ENCODE results near the gene TMEM198.

The TMEM198 gene

DNA sequence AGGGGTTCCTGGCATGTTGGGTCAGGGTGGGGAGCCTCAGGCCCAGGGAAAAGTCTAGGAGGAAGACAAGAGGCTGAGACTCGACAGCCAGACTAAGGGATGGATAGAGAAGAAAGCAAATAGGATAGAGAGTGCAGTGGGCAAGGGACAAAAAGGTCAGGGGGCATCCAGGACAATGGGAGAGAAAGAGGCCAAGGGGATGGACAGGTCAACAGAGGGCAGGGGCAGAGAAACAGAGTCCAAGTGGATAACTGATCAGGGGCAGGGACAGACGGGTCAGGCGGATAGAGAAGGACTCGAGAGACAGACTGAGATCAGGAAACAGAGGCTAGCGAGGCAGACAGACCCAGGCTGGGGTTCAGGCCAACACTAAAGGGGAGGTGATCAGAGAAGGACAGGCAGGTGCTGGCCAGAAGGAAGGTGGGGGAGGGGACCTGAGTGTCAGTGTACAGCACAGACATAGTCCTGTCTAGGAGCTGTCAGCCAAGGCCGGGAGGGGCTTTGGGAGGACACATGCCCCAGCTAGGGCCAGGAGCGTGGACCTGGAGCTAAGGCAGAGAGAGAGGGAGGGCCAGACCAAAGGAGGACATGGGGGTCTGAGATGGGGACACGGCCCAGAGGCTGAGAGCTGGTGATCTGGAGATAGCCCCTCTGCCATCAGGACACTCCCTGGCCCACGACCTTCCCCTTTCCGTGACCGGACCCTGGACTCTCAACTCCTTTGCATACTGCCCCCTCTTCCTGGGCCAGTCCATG is 17.3 kb upstream of the TMEM198 start:
- no peak for DNase-seq

DNA sequence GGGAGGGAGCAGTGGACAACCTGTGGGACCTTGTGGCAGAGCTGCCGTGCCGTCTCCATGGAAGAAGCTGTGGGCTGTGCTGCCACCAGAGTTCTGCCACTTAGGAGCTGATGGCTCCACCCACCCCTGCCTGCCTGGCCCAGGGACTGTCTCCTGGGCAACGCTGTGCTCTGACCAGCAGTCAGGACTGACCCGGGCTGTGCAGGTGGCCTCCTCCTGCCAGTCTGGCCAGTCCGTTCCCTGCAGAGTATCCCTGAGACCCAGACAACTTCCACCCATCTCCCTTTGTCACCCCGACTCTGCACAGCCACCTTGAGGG is 16.8 kb upstream of the TMEM198 start:
- DNase-seq: peak; percentile 36

DNA sequence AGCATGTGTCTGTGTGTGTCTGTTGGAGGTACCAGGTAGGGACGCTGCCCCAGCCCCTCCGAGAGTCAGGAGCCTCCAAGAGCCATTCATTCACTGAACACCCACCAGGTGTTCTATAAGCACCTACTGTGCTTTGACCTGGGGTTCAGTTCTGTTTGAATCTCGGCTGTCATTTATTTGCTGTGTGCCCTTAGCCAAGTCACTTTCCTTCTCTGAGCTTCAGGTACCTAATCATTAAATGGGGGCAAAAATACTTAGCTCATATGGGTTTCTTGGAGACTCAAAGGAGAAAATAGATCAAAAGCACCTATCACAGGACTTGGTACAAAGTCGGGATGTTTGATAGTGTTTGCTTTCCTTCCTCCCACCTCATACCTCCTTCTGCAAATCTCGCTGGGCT is 16.4 kb upstream of the TMEM198 start:
- no peak for DNase-seq

DNA sequence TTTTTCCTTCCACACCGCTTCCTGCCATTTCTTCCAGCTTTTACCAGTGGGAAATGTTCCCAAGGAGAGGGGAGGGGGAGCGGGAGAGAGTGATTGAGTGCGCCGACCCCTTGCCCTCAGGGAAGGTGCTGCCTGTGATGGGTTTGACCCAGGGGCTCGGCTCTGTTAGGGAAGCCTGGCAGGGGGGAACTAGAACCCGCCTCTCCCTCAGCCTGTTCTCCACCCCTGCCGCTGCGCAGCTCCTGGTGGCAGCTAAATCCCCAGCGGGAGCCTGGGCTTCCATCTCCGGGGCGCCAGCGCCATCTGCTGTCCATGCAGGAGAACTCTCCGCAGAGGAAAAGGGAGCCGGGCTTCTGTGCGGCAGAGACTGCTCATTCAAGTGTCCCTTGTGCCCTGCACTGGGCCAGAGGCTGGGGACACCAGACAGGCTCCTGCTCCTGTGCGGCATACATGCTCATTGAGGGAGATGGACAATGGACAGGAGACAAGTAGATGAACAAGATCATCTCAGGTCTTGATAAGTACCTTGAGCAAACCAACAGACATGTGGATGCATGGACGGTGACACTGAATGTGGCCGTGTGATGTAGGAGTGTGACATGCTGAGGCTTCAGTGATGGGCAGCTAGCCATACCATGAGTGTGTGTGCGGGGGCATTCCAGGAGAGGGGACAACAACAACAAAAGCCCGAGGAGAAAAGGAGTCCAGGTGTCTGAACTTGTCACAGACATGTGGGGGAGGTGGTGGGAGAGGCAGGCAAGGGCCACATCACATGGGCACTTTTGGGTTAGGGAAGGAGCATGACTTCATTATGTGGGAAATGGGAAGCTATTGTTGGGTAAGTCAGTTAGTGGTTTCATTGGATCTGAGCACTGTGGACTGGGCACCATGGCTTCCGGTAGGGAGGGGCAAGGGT is 13.5 kb upstream of the TMEM198 start:
- peak; percentile 68 for DNase-seq

DNA sequence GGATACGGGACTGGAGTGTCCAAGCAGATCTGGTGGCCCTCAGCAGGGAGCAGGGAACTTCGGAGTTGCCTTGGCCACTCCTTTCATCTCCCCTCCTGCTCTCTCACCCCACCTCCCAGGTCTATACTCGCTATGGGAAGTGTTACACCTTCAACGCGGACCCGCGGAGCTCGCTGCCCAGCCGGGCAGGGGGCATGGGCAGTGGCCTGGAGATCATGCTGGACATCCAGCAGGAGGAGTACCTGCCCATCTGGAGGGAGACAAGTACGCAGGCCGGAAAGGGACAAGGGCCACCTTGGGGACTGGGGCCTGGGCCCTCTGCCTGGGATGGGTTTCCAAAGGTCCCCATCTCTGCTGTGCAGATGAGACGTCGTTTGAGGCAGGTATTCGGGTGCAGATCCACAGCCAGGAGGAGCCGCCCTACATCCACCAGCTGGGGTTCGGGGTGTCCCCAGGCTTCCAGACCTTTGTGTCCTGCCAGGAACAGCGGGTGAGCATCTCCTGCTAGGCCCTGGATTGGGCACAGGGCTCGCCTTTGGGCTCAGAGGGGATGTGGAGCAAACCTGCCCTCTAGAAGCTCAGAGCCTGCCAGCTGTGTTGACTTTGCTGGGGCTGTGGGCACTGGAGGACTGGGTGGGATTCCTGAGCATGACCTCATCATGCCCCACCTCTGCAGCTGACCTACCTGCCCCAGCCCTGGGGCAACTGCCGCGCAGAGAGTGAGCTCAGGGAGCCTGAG is 12.0 kb upstream of the TMEM198 start:
- DNase-seq: no peak

DNA sequence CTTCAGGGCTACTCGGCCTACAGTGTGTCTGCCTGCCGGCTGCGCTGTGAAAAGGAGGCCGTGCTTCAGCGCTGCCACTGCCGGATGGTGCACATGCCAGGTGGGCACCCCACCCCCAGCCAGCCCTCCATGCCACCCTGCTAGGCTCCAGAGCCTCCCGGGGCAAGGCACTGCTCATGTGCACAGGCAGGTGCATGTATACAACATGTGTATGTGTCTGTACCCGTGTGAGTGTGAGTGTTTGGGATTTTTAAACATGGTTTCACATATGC is 11.5 kb upstream of the TMEM198 start:
- DNase-seq: no peak

DNA sequence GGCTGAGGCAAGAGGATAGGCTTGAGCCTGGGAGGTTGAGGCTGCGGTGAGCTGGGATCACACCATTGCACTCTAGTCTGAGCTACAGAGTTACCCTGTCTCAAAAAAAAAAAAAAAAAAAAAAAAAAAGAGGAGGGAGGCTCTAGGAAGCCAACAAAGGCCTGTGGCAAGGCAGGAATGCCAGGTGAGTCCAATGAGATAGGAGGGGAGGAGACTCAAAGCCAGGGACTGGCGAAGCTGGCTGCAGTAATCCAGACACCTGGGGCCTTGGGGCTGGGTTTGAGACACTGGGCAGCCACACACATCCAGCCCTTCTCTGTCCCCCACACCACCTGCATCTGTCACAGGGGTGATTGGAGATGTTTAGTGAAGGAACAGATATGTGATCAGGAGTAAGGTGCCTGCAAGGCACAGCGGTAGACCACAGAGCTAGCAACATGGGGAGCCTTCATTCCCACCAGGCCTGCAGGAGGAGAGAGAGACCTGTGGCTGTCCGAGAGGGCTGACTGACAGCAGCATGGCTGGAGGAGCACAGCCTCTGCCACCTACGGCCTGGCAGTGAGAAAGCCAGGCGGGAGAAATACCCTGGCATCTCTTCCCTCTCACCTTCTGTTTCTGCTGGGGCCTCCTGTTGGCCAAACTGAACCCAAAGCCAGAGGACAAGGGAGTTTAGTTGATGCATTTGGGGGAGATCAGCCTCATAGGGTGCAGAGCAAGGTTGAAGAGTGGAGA is 9.7 kb upstream of the TMEM198 start:
- DNase-seq: no peak

DNA sequence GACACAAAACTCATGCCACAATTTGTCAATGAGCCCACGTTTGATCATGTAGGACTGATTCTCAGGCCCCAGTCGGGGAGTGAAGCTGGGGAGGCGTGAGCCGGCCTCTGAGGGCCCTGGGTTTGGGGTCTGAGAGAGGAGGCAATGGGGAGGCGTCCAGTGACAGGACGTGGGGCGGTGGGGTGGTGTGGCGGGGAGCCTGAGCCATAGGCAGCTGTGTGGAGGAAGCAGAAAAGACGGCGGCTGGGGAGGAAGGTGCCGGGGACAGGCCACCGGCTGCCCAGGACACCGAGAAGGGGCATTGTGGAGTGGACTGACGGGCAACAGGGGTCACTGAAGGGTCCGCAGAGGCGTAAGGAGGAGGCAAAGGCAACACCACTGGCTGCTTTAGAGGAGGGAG is 7.4 kb upstream of the TMEM198 start:
- no peak for DNase-seq

DNA sequence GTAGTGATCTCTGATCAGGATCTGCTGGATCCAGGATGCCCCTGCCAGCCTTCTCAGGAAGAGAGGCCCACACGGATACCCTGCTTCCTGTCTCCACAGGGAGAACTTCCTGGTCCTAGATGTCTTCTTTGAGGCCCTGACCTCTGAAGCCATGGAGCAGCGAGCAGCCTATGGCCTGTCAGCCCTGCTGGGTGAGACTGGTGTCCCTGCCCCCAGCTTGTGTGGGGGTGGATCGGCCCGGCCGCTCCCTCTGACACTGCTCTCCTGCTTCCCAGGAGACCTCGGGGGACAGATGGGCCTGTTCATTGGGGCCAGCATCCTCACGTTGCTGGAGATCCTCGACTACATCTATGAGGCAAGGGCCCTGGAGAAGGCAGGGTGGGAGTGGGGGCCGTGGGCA is 6.9 kb upstream of the TMEM198 start:
- DNase-seq: no peak

DNA sequence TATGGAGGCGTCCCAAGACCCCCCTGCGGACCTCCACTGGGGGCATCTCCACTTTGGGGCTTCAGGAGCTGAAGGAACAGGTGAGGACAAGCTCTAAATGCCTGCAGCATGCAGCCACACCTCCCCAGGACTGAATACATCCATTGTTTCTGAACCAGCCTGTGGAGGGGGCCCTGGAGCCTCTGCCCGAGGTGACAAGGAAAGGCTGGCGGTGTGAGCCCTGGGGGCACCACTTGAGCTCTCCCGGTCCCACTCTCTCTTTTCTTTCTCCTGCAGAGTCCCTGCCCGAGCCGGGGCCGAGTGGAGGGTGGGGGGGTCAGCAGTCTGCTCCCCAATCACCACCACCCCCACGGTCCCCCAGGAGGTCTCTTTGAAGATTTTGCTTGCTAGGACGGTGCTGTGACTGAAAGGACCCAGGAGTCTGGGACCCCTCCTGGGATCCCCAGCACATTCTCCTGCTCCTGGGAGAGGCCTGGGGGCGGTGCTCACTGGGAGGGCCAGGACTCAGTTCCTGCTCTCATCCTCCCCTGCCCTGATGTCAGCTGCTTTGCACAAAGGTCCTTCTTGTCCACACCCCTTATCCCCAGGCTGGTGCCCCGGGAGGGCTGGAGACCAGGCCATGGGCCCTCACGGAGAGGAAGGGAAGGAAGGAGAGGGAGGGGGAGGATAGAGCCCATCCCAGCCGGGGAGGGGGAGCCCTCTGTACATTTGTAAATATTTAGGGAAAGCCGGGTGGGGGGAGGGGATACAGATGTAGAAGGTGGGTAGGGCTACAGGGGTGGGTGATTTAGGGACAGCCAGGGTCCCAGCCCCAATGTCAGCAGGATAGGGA is 6.0 kb upstream of the TMEM198 start:
- DNase-seq: no peak

DNA sequence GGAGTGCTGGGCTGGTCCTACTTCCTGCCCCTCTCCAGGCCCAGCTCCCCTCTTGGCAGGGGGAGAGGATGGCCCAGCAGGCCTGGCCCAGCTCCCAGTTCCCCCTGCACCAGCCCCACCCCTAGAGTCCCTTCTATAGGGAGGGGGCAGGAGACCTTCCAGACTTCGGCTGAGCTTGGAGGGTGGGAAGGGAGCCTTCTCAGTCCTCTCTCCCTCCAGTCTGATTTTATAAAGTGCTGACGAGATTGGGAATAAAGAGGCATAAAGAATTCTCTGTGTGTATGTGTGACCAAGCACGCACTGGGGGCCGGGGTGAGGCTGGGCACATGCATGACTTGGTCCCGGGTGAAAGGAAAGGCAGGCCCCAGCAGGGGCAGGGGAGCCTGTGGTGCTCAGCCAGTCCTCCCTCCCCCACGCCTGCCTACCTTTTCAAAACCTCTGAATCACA is 5.3 kb upstream of the TMEM198 start:
- no peak for DNase-seq

DNA sequence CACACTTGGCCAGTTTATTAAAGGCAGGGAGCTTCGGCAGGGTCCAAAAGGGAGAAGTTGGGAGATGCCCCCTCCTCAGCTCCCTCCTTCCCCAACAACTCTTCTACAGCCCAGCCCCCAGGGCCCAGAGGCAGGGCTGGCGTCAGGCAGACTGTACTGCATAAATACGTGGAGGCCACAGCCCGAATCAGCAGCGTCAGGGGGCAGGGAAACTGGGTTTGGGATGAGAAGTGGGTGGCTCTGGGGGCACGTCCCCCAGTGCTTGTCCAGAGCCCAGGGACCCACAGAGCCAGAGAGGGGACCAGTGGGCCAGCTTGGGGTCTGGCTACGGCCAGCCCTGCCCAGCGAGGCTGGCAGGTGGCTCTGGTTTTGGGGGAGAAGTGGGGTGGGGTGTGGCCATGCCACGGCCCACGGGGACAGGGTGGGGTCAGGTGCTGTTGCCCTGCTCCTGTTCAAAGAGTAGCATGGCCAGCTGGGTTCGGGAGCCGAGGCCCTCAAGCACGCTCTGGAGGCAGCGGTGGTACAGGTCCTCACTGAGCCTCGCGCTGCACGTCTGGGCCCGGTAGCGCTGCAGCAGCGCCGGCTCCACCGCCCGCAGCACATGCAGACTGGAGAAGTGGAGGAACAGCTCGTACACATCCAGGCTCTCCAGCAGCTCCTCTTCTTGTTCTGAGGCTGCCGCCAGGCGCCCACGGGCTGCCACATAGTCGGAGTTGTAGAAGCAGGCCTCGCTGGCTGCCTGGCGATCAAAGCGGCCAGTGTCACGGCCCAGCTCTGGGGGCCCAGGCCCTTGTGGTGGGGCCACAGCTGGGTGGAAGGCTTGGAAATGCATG is 4.7 kb upstream of the TMEM198 start:
- DNase-seq: no peak

DNA sequence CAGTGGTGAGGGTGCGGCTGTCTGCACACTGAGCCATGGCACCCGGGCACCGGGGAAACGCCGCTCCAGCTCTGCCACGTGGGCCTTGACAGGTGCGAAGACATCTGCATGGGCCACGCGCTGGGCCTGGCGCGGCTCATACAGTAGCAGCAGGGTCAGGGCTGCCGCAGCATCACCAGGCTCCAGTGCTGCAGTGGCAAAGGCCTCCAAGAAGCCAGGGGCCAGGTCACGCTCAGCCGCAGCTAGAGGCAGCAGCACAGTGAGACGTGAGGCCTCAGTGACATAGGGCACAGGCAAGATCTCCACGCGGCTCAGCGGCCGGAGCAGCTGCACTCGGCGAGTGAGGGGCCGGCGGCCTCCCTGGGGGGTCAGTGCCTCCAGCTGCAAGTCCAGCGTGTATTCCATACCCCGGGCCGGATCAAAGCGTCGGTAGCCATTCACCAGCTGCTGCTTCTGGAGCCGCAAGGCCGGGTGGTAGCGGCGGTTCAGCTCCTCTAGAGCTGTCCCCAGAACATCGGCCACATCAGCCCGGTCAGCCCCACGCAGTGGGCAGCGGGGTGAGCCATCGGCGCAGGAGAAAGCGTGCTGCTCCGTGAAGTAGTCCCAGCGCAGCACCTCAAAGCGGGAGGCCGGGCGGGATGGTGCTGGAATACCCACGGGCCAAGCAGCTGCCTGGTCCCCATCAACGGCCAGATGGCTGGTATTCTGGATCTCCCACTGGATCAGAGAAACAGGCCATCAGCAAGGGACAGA is 3.7 kb upstream of the TMEM198 start:
- no peak for DNase-seq

DNA sequence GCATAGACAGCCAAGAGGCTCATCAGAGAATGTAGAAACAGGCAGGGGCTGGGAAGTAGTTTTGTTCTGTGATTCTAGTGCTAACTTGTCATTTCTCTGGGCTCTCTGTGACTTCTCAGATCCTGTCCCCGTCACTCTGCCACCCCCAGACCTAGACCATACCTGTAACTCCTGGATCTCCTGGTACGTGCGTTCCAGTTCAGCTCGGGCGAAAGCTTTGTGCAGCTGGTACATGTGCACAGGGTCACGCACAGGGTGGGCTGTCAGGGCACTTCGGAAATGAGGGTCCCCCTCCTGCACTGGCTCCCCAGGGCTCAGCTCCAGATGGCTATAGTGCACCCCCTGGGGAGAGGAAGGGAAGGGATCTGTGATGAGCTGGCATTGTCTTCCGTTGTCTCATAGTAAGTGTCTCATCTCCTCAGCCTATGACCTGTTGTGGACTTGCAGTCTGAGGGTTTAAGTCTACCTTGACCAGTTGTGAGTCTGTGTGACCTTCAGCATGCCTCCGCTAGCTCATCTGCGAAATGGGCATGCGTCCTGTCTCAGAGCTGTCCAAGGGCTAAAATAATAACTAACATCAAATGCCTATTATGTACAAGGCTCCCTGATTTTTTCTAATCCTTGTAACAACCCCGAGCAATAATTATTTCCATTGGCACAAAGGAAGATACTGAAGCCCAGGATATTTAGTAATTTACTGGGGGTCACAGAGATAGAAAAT is 2.9 kb upstream of the TMEM198 start:
- no peak for DNase-seq

DNA sequence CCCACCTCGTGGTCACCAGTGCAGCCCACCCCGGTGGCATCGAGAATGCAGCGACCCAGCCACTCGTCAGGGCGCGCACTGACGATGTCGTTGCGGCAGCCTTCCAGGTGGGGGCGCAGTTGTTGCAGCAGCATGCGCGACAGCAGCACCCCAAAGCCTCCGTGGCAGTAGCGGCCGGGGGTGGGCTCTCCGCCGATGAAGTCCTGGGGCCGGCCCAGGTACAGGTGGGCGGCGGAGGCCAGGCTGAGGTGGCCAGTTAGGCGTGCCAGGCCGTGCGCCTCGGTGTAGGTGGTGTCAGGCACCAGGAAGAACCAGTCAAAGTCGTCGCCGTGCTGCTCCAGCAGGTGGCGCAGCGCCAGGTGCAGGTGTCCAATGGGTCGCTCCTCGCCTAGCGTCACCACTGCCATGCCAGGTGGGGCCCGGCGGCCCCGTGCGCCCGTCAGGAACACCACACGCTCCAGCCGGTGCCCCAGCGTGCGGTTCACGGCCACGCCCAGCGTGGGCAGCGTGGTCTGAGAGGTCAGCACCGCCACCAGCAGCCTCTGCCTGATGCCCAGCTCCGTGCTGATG is 2.1 kb upstream of the TMEM198 start:
- DNase-seq: peak; percentile 72

DNA sequence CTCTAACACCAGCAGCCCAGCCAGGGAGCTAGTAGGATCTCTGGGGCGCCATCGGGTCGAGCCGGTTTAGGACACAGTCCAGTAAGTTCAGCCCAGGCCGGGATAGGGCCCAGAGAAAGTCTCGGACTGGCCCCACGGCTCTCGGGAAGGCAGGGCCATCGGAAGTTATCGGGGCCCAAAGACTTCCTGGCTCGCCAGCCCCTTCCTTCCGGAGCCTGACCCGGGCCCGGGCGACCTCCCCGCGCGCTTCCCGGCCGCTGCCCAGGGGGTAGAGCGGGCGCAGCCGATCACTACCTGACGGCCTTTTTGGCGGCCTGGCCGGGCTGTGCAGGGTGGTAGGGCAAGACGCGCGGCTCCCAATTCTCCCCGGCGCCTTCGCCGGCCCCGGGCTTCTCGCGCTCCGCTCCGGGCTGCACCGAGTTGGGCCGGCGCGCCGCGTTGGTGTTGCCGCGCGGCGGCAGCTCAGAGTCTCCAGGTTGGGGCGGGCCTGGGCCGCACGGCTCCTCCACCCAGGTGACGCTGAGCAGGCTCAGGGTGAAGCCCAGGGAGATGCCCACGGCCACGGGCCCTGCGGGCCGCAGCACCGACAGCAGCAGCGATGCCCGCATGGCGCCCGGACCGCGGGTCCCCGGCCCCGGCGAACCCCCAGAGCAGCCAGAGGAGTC is 765 bp upstream of the TMEM198 start:
- peak; percentile 57 for DNase-seq

DNA sequence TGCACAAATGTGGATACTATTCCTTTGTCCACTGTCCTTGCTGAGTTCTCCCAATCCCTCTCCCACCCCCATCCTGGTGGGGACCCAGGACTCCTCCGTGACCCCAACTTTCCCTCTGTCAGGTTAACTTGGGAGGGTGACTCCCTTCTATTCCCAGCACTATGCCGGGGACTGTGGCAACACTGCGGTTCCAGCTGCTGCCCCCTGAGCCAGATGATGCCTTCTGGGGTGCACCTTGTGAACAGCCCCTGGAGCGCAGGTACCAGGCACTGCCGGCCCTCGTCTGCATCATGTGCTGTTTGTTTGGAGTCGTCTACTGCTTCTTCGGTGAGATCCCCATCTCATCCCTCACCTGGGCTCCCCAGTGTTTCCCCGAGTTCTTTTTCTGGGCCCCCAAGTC is 739 bp downstream of the TMEM198 start:
- DNase-seq: no peak

DNA sequence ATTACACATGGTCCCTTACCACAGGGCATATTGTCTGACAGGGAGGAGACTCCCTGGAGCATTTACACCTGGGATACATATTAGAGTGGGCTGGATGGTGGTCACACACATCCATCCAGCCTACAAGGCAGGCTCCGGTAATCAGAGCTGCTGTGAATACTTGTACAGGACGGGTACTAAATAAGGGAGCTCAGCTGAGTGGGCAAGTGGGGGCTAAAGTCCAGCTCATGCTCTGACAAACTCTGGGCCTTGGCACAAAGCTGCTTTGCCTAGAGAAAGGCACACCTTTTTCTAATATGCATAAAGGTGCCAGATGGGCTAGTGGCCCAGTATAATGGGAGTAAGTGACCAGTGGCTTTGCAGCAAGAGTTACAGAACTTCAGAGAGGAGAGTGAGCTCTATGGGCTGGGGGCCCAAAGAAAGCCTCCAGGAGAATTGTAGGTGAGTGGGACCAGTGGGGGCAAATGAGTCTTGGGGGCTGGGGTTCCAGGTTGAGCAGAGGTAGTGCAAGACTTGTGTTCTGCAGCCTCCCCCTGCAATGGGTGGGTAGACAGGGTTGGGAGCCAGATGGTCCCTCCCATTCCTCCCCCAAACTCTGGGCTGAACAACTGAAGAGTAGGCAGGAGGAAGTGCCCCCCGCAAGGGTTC is 1.6 kb downstream of the TMEM198 start:
- no peak for DNase-seq
